HK-2 (cell line): ENCODE results near the gene SMTNL2.
A peak's percentile ranks its signal among the peaks of the same experiment; 100 is the strongest.
"Not testable (repeated sequence)": the region's sequence is repeated elsewhere in the genome, so short reads cannot be mapped to it uniquely, and the experiment has no call there.

Experiments used
- DNase-seq: peaks from one replicate; pipeline ENCODE4 v3.0.0-alpha.2; 2018; ENCODE audit not compliant: unreplicated experiment

SMTNL2 gene

DNA sequence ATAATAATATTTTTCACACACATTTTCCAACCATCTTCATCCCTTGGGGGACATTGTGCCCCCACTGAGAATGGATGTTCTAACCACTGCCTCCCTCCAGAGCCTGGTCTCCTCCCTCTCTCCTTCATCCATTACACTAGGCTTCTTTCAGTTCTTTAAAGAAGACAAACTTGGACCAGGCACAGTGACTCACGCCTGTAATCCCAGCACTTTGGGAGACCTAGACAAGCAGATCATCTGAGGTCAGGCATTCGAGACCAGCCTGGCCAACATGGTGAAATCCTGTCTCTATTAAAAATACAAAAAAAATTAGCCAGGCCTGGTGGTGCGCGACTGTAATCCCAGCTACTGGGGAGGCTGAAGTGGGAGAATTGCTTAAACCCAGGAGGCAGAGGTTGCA, 50.6 kb downstream of the SMTNL2 start:
- no peak for DNase-seq

DNA sequence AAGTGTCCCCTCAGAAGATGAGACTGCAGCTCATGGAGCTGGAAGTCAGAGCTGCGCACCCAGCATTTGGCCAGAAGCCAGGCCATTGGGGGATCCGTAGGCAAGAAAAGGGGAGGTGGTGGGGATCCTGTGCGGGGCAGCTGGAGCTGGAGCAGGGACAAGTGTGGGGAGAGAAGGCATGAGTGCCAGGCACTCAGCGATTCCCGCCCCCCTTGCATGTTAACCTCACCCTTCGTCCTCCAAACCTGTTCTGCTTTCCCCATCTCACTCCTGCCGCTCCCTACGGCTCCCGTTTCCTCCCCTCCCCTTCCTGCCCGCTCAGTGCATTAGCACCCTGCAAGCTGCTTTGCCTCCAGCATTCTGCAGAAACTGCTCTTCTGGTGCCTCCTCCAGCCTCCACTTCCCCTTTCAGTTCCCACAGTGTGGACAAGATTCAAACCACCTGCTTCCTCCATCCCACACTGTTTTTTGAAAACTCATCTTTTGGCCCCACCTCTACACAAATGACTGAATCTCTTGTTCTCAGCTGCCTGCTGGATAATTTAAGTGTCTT, 51.6 kb downstream of the SMTNL2 start:
- no peak for DNase-seq

DNA sequence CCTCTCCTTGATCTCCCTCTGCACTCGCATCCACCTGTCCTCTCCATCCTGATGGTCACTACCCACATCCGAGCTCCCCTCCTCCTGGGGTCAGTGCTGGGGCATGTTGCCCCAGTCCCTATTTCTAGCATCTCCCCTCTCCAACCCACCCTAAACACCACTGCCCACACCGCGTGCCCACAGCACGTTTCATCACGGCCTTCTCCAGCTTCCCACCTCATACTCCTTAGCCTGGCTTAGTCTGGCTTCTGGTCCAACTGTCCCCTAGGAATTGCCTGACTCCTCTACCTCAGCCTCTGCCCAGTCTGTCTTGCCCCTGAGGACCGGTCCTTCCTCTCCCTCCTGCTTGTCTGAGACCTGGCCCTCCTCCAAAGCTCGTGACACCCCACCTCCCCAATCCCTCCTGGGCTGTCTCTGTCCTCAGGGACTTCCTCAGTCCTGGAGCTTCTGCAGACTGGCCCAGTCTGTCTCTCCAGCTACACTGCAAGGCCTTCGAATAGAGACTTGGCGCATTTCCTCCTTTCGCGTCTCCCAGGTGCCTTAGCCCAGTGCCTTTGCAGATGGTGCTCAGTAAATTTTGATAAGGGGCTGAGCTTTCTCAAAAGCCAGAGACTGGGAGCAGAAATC, 52.3 kb downstream of the SMTNL2 start:
- DNase-seq = no peak

DNA sequence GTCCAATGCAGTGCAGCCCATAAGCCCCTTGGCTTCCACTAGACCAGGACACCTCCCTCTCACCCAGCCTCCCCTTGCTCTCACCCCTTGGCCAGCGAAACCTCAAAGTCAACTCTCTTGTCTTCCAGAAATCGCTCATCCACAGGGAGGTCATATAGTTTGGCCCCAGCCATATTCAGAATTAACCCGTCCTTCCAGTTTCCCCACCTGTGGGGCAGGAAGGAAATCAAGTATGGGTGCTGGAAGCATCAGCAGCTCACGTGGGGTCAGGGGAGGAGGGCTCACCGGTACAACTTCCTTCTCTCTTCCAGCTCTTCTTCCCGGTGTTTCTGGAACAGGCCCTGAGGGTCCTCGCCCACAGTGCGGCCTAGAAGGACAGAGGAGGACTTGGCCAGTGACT, 54.4 kb downstream of the SMTNL2 start:
- DNase-seq = not testable (repeated sequence)

DNA sequence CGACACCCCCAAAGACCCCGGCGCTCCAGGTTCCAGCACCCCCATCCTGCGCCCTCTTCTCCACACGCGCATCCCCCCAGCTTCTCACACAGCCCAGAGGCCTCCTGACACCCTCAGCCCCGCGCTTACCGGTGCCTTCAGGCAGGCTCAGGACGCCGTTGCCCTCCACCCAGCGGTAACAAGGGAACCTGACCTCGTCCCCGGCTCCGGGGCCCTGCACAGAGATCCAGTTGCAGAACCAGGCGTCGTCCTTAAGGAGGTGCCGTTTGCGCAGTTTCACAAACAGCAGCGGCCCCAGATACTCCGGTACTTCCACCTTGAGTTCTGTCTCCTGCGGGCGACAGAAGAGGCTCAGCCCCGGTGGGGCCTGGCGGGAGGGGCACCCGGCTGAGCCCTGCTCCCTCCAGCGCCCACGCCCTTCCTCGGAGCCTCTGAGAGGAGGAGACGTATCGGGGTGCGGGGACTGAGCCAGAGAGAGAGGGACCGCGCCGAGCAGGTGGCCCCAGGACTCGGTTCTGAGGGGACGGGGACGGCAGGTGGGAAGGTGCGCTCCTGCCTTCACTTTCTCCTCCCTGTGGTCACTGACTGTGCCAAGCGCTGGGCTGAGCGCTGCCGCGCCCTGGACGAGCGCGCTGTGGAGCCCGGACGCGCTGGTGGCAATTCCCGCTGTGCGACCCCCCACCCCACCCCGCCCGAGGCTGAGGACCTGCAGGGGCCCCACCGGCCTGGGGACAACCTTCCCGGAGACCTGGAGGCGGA, 55.2 kb downstream of the SMTNL2 start:
- peak; percentile 21 for DNase-seq

DNA sequence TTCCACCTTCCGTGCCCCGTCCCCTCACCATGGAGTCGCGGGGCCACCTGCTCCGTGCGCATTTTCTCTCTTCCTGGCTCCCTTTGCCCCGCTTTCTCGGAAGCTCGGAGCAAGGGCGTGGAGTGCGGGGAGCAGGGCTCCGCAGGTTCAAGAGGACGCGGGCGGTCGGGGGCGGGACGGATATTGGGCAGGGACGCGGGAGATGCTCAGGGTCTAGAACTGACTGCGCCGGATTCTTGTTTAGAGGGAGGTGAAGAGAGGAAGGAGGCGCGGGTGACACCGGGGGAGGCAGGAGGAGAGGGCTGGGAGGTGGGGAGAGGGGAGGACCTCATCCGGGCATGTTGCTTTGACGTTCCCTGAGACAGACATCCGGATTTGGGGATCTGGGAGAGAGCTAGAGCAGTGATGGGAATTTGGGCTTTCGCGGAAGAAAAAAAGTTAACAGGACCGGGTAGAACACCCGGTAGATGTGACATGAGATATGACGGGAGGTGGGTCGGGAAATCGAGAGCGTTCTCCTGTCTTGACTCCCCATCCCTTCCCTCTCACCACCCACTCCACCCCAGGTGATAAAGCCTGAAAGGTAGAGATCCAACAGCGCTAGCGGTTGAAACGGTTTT, 56.4 kb downstream of the SMTNL2 start:
- not testable (repeated sequence) for DNase-seq

DNA sequence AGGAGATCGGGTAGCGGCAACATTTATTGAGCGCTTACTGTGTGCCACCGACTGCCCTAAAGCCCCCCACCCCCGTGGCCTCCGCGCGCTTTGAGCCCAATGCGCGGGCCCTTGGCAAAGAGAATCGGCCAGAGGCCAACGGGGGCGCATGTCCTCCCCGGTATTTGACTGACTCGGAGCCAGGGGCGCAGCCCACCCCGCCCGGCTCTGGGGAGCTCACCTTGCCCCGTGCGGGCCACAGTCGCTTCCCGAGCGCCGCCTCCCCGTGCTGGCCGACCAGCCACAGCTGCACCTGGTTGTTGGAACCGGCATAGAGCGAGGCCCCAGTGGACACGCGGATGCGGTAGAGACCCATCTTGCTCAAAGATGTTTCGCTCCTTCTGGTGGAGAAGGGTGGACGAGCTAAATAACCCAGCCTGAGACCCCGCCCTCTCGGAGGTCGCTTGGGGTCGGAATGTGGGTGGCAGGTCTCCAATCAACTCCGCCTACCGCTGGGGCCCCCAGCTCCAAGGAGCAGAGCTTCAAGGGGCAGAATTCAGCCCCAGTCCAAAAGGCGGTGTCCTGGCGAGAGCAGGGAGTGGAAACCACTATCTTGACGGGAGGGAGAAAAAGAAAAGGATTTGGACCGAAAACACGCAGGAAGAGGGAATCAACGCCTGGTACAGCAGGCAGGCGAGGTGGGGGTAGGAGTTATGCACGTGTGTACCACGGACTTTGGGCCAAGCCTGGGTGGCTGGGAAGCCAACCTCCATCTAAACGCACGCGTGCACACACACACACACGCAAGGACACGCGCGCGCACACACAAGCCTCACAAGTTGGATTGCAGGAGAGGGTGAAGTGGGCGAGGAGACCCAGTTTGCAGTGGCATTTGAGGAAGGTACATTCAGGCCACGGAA, 57.2 kb downstream of the SMTNL2 start, which contains the start of gene ALOX15:
Gene ALOX15, minus strand, starts transcription at position 382 of the 899 bp plus-strand sequence. Its CDS starts 27 bp downstream, at position 355.
- no peak for DNase-seq

DNA sequence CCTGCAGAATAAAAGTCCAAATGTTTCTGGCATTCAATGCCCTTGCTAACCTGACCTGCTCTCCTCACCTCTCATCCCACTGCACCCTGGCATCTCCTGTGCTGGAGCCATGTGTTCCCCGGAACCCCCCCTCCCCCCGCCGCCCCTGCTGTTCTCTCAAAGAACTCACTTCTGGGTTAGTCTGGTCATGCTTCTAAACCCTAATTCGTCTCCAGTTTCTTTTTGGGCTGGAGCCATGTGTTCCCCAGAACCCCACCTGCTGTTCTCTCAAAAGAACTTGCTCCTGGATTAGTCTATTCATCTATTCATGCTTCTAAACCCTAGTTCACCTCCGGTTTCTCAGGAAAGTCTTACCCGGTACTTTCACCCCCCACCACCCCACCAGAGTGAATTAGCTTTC, 58.0 kb downstream of the SMTNL2 start:
- DNase-seq = no peak

DNA sequence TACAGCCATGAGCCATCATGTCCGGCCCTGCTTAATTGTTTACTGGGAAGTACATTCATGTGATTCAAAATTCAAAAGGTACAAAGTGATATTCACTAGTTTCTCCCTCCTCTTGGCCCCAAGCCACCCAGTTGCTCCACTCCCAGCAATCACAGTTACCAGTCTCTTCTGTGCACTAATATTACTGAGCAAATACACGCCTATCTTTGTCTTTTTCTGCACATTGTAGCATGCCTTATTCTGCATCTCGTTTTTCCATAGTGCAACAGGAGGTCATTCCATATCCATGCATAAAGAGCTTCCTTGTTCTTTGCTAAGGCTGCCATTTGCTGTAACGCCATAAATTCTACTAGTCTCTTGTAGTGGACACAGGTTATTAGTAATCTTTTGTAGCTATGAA, 59.3 kb downstream of the SMTNL2 start:
- no peak for DNase-seq

DNA sequence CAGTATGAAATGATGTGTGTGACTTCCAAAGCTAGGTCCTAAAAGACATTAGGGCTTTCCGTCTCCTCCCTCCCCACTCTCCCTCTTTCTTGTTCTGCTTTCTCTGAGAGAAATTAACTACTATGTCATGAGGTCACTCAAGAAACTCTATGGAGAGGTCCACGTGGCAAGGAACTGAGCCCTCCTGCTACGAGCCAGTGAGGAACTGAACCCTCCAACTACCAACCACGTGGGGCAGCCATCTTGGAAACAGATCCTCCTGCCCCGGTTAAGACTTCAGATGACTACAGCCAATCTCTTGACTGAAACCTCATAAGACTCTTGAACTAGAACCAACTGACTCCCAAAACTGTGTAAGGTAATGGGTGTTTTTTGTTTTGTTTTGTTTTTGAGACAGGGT, 61.3 kb downstream of the SMTNL2 start:
- no peak for DNase-seq

DNA sequence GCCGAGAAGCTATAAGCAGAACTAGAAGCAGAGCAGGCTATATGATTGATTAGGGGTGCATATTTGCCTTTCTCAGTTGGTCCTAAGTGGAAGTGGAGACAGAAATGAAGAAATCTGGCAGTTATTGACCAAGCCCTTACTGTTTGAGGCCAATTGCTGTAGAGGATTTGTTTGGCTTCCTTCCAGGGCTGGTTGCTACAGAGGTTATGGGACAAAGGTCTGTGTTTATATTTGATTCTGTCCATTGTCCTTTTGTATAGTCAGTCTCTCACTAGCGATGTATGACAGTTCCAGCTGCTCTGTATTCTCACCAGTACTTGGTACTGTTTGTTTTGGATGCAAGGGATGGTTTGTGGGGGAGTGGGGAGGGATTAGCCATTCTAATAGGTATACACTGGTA, 64.4 kb downstream of the SMTNL2 start:
- no peak for DNase-seq

DNA sequence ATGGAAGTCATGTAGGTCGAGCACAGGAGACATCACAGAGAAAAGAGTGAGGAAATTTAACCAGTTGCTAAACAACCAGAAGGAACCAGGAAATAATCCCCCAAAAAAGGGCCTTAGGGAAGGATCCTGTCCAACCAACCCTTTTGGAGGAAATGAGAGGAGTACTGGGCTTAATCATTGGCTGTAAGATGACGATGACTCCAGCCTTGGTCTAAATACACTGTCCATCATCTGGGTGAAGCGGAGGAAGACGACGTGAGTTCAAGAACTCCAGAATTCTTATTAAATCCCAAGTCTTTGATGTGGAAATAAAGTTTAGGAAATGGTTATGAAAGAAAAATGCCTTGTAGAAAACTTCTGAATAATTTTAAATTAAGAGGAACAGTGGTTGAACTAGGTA, 68.7 kb downstream of the SMTNL2 start:
- no peak for DNase-seq

DNA sequence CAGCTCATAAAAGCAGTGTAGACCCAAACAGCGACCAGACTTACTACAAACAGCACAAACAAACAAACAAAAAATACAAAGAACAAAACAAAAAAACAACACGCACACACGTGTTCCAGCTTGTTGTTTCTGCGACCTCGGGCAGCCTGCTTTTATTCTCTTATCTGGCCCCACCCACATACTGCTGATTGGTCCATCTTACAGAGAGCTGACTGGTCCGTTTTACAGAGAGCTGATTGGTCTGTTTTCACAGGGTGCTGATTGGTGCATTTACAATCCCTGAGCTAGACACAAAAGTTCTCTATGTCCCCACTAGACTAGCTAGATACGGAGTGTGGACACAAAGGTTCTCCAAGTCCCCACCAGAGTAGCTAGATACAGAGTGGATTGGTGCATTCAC, 71.6 kb downstream of the SMTNL2 start:
- DNase-seq = not testable (repeated sequence)

DNA sequence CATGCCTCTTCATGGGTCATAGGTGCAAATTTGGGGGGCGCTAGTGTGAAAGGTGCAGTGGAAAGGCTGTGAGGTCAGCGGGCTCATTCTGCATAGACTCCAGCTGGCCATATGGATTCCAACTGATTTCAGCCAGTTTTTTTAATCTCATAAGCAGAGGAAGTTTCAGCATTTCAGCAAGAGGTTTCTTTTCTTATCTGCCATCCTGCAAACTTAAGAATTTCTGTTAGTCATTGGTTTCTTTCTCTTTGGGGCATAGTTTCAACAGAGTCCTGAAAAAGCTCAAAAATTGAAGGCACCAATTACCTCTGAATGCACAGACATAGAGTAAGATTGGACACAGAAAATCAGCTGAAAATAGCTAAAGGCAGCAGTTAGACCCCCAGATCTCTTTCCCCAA, 73.3 kb downstream of the SMTNL2 start:
- no peak for DNase-seq
